ENCODE measurements around the gene APOL1.

DNA sequence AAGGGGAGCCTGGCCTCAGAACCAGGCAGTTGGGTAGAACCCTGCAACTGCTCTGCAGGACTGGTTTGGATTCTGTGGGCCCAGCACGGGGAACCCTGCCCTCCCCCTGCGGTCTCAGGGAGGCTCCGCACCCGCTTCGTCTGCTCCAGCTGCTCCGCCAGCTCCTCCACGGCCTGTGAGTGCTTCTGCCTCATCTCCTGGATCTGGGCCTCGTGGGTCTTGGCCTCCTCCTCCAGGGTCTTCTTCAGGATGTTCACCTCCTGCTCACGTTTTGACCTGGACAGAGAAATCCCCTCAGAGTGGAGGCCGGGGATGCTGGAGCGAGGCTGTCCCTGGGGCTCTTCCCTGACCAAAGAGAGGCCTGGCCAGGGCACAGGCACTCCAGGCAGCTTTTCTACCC, 41.9 kb downstream of the APOL1 start:
- TF ChIP-seq, protein P1, sequence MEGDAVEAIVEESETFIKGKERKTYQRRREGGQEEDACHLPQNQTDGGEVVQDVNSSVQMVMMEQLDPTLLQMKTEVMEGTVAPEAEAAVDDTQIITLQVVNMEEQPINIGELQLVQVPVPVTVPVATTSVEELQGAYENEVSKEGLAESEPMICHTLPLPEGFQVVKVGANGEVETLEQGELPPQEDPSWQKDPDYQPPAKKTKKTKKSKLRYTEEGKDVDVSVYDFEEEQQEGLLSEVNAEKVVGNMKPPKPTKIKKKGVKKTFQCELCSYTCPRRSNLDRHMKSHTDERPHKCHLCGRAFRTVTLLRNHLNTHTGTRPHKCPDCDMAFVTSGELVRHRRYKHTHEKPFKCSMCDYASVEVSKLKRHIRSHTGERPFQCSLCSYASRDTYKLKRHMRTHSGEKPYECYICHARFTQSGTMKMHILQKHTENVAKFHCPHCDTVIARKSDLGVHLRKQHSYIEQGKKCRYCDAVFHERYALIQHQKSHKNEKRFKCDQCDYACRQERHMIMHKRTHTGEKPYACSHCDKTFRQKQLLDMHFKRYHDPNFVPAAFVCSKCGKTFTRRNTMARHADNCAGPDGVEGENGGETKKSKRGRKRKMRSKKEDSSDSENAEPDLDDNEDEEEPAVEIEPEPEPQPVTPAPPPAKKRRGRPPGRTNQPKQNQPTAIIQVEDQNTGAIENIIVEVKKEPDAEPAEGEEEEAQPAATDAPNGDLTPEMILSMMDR (IDR thresholded peaks at IDR 0.05), result no peak
- no peak for TF ChIP-seq POLR2AphosphoS5 (IDR thresholded peaks at IDR 0.05)

All from prostate gland (tissue), 2 donors.